Activated T-cell treated with anti-CD3 and anti-CD28 coated beads for 48 hours (primary cell): Measurements from ENCODE around the gene PRDM11.

ENCODE experiments used
- DNase-seq: peaks from one replicate; pipeline ENCODE4 v3.0.0-alpha.2; 2020; ENCODE audit warnings: low read depth

The PRDM11 gene

DNA sequence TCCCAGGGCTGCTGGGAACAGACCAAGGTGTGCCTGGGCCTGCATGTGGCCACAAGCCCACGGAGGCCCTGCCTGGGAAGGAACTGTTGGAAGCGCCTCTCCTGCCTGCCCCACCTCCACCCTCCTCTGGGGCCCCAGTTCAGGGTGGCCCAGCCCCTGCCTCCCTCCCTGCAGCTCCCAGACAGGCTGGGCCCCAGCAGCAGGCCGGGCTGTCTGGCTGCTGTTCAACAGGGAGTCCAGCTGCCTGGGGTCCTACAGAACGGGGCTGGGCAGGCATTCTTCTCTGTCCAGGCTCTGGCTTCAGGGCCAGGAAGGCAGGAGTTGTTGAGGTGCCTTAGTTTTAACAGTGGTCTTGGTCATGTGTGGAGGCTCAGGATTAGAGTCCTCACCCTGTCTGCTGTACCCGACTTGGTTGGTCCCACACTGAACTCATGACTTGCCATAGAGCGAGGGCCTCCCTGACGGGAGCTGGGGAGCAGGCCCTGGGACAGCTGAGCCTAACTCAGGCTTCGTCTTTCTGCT lies 11.8 kb downstream of the PRDM11 start:
- DNase-seq: no peak

DNA sequence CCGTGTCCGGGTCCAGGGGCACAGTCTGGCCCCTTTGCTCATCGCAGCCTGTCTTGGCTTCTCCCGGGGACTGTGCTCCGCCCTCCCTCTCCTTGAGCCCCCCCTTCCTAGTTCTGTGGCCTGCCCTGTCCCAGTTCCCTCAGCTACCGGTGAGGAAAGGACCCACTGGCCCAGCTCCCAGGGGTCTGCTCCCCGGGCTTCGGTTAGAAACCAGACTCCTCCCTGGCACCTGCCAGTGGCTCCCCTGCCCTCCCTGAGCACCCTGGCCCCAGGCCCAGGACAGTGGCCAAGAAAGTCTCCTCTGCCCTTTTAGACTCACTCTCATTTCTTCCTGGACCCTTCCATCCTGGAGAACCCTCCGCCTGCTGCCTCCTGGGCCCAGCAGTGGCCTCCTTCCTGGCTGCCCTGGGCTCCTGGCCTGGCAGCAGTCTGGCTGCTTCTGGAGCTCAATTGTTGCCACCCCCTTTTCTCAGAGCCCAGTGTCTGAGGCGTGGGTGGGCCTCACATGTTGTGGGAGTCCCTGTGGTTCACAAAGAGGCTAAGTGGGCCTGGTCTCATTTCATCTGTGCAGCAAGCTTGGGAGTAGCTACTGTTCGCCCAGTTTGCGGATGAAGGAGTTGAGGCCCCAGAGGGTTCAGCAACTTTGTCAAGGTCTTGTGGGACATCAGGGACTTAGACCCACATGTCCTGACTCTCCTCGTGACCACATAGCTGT lies 12.6 kb downstream of the PRDM11 start:
- DNase-seq: no peak

DNA sequence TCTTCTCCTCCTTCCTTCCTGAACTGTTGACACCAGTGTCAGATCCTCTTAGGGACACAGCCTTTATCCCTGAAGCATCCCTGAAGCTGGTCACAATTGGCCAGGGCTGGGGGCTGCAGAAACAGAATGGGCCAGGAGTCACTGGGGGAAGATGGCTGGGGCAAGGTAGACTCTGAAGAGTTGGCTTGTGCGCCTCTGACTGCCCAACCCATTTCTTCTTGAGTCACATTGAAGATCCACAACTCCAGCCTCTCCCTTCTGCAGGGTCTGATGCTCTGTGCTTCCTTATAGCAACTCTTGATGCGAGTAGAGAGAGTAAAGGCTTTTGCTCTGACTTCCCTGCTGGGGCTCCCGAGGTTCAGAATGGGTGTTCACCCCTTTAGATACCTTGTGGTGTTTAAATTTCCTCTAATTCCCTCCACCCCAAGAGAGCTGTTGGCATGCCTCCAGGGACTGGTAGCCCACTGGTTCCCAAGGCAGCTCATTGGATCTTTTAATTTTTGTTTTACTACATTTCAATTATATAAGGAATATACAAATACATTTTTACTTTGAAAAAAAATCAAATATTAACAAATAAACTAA lies 13.4 kb downstream of the PRDM11 start:
- DNase-seq: no peak

DNA sequence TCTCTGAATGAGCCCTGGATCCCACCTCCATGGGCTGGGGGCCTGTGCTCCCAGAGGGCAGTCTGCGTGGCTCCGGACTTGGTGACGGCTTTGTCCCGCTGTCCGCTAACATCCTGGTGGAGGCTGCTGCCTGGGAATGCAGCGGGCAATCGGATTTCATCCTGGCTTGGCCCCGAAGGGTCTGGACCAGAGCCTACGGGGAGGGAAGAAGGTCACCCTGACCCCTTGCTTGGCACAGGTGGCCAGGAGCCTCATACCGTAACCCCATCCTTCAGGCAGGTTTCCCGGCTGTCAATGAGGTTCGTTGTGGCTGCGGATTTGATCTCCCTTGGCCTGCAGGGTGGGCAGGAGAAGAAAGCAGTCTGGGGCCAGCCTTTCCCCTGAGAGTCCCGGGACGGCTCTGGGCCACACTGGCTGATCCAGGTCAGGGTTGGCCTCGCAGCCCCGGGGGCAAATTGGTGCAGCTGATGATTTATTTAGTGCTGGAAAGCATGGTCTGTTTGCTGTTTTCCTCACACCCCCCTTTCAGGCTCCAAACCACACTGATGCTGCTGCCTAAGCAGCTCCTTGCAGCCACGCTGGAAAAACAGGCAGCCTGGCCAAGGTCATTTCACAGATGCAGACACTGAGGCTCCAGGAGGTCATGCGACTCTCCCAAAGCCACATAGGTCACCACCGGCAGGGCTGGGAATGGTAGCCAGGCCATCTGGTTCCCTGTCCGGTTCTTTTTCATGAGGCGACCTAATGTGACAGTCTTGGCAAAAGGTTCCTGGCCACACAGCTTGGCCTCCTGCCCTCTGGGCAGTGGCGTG lies 15.0 kb downstream of the PRDM11 start:
- DNase-seq: no peak

DNA sequence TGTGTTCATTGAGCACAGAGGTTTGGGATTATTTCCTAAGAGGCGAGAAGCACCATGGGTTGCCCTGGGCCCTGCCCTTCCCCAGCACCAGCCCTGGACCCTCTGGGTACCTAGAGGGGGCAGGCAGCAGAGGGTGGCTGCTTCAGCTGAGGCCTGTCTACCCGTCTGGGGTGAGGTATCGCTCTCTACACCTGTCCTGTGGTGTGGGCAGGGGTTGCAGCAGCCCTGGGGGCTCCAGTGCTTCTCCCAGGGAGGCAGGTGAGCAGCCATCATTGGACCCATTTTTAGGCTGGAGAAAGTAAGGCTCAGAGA lies 15.6 kb downstream of the PRDM11 start:
- no peak for DNase-seq

DNA sequence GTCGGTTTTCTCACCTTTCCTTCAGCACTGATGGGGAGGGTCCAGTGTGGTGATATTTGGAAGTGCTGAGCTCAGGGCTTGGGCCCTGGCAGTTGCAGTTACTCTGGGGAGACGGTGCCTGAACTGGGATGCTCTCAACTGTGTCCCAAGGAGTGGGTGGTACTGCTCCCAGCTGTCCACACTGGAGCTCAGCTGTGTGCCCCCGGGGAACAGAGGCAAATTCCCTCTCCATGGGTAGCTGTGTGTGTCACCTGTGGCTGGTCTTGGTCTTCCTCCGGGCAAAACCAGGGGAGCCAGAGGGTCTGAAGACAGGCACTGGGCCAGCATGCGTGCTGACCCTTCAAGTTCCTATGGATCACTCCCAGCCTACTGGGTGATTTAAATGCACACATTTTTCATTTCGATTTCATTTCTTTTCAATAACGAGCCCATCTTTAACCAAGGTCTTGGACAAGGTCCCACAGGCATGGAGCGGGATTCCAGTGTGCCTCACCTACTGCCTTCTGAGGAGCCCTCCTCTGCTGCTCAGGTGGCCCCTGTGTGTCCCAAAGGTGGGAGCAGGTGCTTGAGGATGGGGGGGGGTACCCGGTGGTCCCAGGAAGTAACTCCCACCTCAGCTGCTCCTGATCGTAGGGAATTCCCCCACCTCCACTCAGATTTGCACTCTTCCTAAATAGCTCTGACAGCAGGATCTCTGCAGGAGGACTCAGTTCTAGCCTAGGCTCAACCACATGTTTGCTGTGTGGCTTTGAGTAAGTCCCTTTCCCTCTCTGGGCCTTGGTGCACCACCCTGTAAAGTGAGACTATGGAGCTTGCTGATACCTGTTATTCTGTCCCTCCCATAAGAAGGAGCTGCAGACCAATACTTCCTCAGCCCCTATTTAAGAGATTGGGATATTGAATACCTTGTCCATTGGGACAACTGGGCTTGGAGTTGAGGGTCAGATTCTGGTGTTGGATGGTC lies 16.8 kb downstream of the PRDM11 start:
- DNase-seq: no peak

DNA sequence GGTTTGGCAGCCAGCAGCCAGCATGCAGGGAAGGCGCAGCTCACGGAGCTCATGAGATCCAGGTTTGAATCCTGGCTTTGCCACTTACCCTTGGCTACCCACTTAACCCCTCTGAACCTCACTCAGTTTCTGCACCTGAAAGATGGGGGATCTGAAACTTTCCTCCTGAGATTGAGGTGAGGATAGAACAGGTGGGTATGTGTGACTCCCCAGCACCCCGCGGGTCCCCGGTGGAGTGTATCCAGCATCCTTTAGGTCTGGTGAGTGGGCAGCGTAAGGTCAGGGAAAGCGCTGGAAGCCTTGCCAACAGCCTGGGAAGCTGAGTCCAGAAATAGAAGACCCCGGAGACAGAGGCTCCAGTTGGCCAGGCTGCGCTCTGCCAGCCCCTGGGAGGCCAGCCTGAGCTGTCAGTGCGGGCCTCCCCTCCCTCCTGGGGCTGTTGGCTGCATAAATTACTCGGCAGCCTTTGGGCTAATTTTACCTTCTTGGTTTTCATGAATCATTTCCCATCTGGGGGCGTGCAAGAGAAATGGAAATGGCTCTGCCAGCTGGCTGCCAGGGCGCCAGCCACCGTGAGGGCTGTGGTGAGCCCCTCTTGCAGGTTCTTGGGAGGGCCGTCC lies 17.6 kb downstream of the PRDM11 start:
- peak; percentile 18 for DNase-seq

DNA sequence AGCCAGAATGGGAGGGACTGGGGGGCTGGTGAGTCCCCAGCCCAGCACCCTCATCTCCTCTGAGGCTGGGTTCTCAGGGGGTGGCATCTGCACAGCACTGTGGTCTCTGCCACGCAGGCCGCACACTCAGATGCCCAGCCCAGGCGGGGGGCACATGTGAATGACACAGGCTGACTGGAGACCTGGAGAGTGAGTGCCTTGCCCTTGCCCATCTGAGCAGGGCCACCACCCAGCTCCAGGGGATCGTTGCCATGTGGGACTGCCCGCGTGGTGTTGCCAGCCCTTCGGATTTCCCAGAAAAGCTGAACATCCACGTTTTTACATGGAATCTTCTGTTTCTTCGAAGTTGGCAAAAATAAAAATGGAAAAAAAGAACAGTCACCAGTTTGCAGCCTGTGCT lies 18.9 kb downstream of the PRDM11 start:
- DNase-seq: no peak

DNA sequence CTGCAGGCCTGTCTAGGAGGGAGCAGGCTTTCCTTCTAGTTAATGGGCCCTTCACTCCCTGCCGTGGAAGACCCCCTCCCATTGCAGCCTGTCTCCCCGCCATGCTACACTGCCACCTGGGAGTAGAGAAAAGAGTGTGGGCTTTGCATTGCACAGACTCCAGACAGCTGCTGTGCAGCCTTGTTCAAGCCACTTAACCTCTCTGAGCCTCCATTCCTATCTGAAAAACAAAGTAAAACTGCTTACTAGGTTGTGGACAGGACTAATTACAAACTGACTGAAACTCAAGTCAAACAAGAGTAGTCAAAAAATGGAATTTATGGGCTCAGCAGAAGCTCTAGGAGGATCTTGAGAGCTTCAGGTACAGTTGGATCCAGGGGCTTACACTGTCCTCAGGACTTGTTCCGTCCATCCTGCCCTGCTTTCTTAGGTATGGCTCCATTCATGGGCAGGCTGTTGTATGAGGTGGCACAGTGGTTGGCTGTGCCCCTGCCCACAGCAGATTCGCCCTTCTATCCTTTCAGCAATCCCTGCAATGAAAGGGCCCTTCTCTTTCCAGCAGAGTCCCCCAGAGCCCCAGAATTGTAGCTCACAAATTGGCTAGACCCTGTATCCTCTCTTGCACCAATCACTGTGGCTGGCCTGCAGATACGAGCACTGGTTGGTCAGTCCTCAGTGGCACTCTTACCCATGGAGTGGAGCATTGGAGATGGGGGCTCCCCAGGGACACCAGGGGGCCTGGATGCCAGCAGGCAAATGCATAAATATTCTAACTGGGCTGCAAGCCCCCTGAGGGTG lies 19.6 kb downstream of the PRDM11 start:
- DNase-seq: no peak

DNA sequence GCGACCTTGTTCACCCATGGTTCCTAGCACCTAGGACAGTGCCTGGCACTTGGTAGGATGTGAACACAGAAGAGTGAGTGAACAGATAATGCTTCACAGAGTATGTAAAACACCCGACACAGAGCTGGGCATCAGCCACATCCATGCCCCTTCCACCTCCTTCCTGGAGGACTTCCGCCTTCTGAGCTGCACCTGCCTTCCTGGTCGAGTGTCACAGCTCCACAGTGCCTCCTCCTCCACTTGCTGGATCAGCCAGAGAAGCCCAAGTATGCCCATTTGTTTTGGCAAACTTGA lies 20.1 kb downstream of the PRDM11 start:
- no peak for DNase-seq

DNA sequence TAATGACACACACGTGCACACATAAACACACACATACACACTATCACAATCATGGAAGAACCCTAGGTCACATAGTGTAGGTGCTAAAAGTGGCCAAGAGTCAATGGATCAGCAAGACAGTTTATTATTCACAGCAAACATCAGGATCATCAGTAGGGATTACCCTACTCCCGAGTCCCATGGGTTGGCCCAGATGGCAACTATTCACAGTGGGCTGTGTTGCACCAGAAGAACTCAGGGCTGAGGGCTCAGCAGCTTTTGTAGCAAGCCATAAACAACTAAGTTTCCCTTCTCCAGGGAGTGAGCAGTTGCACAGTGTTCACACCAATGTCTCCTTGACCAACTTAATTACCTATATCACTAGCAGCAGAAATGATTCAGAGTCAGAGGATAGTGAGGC lies 20.8 kb downstream of the PRDM11 start:
- no peak for DNase-seq

DNA sequence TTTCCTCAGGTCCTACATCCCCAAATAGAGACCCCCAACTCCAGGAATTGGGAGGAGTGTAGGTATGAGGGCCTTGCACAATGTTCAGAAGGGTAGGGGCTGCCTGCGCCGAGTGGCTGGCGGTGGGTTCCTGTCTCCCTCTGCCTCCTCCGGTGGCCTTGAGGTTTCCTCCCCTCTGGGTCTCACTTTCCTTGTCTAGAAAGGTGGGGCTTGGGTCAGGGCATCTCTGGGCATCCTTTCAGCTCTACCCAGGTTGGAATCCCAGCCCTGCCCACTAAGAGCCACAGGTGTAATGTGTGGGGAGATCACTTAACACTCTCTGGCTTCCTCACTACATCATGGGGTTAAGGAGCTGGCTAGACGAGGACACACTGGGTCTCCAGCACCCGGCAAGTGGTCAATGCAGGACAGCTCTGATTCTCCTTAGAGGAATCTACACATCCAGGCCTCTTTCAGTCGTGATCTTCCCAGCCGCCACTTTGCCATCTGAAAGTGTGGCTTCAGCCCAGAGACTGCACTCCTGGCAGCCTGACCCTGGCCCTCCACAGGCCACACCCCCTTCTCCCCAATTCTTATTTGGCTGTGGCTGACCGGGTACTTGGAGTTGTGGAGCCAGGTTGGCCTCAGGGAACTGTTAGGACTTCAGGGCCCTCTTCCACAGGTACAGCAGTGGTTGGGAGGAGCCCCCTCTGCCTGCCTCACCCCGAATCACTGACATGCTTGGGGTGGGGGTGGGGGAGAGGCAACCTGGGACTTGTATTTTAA lies 22.1 kb downstream of the PRDM11 start:
- DNase-seq: no peak

DNA sequence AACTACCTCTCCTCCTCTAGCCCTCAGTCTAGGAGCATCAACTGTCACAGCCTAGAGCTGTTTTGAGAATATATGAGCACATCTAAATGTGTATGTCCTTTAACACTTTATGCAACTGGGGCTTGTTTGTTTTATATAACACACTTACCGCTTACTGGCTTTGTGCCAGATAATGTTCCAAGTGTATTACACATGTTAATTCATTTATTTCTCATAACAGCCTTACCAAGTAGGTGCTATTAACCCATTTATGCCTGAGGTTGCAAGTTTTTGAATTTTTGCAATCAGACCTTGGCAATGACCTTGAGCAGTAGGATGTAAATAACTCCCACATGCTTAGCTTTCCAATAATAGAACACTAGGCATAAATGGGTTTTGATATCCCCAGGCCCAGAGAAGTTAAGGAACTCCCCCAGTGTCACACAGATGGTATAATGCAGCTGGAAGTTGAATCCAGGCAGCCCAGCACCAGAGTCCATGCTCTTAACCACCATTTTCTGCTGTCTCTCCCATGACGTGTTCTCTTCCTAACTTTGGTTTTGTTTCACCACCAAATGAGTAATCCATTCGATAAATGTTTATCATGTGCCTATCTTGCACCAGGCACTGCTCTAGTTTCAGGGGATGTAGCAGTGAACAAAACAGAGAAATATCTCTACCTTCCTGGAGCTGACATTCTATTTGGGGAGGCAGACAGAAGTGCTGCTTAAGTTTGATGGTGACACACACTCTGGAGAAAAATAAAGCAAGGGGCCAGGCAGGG lies 23.1 kb downstream of the PRDM11 start:
- DNase-seq: no peak

DNA sequence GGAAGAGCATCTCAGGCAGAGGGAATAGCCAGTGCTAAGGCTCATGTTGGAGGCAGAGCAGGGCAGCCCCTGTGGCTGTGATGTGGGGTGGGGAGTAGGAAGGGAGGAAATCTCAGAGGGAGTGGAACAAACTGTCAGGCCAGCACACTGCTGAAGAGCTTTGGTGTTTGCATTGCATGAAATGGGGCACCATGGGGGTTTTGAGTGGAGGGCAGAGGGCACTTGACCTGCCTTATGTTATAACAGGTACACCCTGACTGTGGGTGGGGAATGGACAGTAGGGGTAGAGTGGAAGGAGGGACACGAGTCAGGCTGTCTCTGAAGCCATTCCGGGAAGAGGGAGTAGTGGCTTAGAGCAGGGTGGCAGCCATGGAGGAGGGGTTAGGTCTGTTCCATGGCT lies 24.0 kb downstream of the PRDM11 start:
- no peak for DNase-seq

DNA sequence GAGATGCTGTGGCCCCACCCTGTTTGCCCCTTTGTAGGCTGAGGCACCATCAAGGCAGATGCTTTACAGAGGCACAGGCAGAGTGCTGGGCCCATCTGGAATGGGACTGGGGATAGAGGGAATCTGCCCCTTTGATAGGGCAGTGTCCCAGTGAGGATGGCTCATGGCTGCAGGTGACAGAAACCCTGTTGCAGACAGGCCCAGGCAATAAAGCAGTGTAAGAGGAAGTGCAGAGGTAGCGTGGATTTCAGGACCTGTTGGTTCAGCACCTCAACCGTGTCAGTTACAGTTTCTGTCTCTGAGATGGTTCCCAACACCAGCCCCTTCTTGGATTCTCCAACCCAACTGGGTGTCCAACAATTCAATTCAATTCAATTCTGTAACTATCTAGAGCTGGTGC lies 25.1 kb downstream of the PRDM11 start:
- no peak for DNase-seq

DNA sequence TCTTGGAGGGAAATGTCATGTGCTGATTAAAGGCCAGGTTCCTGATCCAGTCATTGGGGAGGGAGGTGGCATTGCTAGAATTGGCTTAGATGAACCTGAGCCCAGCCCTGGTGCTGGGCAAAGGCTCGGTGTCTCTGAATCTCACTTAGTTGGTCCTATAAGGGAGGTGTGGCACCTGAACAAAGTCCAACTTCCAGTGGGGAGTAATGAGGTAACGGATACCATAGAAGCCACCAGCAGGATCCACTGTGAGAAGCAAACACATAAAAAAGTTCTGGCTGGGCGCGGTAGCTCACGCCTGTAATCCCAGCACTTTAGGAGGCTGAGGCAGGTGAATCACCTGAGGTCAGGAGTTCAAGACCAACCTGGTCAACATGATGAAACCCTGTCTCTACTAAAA lies 26.6 kb downstream of the PRDM11 start:
- no peak for DNase-seq

DNA sequence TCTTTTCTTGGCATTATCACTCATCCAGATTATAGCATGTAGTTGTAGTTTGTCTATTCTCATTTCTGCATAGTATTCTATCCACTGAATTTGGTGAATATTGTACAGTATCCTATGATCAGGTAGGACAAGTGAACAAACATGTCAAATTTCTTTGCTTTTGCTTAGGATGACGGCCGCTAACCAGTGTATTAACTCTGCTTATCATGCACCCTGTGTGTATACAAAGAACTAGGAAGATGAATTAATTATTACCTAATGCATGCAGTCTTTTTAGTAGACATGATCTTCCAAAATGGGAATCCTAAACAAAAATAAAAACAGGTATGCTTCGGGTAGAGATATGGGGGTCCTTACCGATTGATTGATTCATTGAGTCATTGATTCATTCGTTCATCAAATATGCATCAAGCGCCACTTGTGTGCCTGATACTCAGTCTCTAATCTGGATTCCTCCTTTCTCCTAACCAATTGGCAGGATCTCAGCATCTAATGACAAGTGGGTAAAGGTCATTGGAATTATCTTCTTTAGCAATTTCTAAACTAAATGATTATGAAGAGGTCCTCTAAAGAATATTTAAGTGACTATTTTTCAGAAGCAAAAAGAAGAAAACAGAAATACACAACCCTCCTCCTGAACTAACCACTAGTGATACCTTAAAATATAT lies 27.9 kb downstream of the PRDM11 start:
- DNase-seq: no peak

DNA sequence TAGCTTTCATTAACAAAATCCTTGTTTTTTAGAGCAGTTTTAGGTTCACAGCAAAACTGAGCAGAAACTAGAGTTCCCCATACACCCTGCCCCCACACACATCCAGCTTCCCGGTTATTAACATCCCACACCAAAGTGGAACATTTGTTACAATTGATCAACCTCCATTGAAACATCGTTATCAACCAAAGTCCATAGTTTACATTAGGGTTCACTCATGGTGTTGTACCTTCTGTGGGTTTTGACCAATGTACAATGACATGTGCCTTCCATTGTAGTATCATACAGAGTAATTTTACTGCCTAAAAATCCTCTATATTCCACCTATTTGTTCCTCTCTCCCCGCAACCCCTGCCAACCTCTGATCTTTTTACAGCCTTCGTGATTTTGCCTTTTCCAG lies 28.5 kb downstream of the PRDM11 start:
- no peak for DNase-seq

DNA sequence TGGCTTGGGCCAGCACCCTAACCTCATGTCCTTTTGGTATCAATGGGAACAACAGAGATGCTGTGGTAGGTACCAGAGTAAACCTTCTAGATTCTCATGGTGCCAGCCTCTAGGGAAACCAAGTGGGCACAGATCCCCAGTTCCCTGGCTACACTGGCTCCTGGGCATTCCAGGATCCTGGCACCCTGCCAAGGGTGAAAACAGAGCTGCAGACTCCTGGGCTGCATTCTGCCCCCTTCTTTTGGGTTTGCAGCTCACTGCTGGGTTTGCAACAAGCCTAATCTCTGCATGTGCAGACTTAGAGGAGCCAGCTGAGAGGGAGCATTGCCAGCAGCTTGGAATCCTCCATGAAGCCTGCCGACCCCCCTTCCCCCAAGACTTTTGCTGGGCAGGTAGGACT lies 30.6 kb downstream of the PRDM11 start:
- DNase-seq: no peak
